ENCODE measurements around the gene INTS6. TPM values are rescaled to one million over a fixed set of nuclear protein-coding genes. Genes with fewer than 3 reads are reported as not detected.

The INTS6 gene
- total RNA-seq, 1 donor from 2014 or later: 48.8 TPM

DNA sequence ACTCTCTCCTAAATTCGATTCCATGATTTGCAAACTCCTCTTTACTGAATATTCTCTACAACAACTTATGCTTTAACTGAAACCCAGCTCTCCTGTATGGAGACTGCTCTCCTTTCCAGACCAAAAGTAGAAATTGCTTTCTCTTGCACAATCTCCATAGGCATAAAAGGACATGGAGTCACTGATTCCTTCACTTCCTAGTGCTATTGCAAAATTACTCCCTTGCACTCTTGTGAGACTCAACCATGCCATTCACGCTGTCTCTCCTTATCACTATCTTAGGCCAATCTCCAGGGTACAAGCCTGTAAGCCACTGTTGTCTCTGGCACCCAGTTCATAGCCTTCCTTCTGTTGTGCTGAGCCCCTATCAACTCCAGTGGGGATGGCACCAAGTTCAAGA, 82.7 kb downstream of the INTS6 start:
- H3K27me3 Mint-ChIP-seq: no peaks in the 10 kb centered on the region
- no peak for DNase-seq (ENCODE audit: low spot score, unreplicated experiment)
- TF ChIP-seq, protein P1, sequence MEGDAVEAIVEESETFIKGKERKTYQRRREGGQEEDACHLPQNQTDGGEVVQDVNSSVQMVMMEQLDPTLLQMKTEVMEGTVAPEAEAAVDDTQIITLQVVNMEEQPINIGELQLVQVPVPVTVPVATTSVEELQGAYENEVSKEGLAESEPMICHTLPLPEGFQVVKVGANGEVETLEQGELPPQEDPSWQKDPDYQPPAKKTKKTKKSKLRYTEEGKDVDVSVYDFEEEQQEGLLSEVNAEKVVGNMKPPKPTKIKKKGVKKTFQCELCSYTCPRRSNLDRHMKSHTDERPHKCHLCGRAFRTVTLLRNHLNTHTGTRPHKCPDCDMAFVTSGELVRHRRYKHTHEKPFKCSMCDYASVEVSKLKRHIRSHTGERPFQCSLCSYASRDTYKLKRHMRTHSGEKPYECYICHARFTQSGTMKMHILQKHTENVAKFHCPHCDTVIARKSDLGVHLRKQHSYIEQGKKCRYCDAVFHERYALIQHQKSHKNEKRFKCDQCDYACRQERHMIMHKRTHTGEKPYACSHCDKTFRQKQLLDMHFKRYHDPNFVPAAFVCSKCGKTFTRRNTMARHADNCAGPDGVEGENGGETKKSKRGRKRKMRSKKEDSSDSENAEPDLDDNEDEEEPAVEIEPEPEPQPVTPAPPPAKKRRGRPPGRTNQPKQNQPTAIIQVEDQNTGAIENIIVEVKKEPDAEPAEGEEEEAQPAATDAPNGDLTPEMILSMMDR (IDR thresholded peaks at IDR 0.05; ENCODE audit: unreplicated experiment): no peak
- H3K36me3 Mint-ChIP-seq (ENCODE audit: insufficient read depth): peaks cover 11% of the 10 kb centered on the region
- H3K4me1 Mint-ChIP-seq (ENCODE audit: low read depth): no peaks in the 10 kb centered on the region
- no peak overlapping the region for H3K27ac Mint-ChIP-seq
- H3K9me3 Mint-ChIP-seq (ENCODE audit: low read depth): no peaks in the 10 kb centered on the region
- H3K4me3 Mint-ChIP-seq (ENCODE audit: low read depth): no peak overlapping the region

DNA sequence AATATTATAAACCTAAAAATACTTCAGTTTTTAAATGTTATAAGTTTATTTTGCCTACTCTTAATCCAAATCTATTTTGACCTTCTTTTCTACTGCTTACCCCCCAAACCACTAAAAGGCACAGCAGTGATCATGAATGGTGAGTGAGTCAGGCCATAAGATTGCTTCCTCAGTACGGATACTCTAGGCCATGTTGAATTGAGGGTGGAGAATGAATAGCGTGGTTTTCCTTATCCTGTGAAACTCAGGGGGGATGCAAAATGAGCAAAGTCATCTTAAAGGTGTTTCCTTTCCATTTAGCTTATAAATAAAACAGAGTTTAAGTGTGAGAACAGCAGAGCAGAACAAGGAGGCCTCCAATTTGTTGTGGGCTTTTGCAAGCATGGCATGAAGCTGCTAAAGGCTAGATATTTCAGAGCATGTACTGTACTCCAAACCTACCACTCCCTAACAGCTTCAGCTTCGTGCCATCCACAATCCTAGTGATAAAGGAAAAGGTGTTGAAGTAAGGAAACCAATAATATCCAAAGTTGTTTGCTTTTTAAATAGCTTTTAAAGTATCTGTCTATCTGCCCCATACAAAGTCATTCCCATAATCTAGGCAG, 88.3 kb downstream of the INTS6 start:
- Mint-ChIP-seq H3K9me3 (ENCODE audit: low read depth) (no peaks in the 10 kb centered on the region), H3K36me3 (ENCODE audit: insufficient read depth) (peaks cover 11% of the 10 kb centered on the region), H3K27me3 (no peaks in the 10 kb centered on the region), H3K4me1 (ENCODE audit: low read depth) (peaks cover 5% of the 10 kb centered on the region), H3K4me3 (ENCODE audit: low read depth) (no peak overlapping the region), H3K27ac (no peak overlapping the region)
- TF ChIP-seq, protein P1 (IDR thresholded peaks at IDR 0.05; ENCODE audit: unreplicated experiment): no peak
- no peak for DNase-seq (ENCODE audit: low spot score, unreplicated experiment)

DNA sequence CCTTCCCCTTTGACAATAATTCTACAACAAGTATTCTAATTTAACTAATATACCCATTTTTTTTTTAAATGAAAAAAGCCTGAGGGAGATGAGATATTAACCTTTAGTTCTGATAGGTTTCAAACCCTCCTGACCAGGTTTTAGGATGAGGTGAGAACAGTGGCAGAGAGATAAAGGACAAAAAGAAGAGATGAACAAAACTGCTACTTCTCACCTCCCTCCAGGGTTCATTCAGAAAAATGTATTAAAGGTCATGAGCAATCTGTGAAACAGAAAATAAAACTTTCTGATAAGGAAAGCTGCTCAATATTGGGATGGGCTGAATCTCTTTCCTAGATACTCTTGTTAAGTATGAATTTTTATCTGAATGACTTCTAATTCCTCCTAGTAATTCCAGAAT, 89.2 kb downstream of the INTS6 start:
- Mint-ChIP-seq H3K4me3 (ENCODE audit: low read depth) (no peak overlapping the region), H3K4me1 (ENCODE audit: low read depth) (peaks cover 5% of the 10 kb centered on the region), H3K27ac (no peak overlapping the region)

DNA sequence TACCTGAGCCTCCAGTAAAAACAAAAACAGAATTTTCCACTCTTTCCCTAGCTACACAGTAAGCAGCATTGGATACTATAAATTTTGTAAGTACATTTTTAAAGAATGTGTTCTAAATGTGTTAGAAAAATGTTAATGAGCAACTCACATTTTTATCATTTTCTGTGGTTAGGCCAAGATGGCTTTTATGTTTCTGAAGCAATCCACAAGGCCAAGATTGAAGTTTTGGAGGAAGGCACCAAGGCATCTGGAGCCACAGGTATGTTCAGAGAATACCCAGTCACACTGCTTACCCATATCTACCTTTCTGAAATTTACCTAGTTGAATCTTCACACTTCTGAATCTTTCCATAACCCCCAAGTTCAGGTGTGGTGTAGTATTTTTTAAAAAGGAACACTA, 91.7 kb downstream of the INTS6 start:
- TF ChIP-seq, protein P1 (IDR thresholded peaks at IDR 0.05; ENCODE audit: unreplicated experiment): no peak
- Mint-ChIP-seq H3K36me3 (ENCODE audit: insufficient read depth) (peaks cover 7% of the 10 kb centered on the region), H3K4me3 (ENCODE audit: low read depth) (no peak overlapping the region), H3K27me3 (no peaks in the 10 kb centered on the region), H3K4me1 (ENCODE audit: low read depth) (peaks cover 5% of the 10 kb centered on the region), H3K9me3 (ENCODE audit: low read depth) (no peaks in the 10 kb centered on the region), H3K27ac (no peak overlapping the region)
- DNase-seq (ENCODE audit: low spot score, unreplicated experiment): no peak

More for the DNA sequence above, 89.2 kb downstream of the INTS6 start:
- H3K9me3 Mint-ChIP-seq (ENCODE audit: low read depth): no peaks in the 10 kb centered on the region
- H3K27me3 Mint-ChIP-seq: no peaks in the 10 kb centered on the region
- DNase-seq (ENCODE audit: low spot score, unreplicated experiment): no peak
- peaks cover 9% of the 10 kb centered on the region for H3K36me3 Mint-ChIP-seq (ENCODE audit: insufficient read depth)
- TF ChIP-seq, protein P1 (IDR thresholded peaks at IDR 0.05; ENCODE audit: unreplicated experiment): no peak

DNA sequence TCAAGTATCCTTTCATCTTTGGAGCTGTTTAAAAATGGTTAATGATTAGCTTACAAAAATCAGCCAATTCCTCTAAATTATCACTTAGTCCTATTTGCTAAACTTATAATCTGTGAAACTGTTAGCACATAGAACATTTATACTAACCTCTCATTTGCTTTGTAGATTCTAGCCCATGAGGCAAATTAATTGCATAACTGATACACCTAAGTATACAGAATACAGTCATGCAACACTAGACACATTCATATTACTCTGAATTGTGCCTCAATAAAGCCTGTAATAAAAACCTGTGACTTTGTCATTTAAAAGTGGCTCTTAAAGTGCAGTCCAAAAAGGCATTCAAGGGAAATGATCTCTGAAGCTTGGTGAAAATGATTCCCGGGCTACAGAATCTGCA, 92.3 kb downstream of the INTS6 start:
- Mint-ChIP-seq H3K27me3 (no peaks in the 10 kb centered on the region), H3K36me3 (ENCODE audit: insufficient read depth) (peaks cover 6% of the 10 kb centered on the region), H3K4me3 (ENCODE audit: low read depth) (no peak overlapping the region), H3K4me1 (ENCODE audit: low read depth) (peaks cover 5% of the 10 kb centered on the region), H3K27ac (no peak overlapping the region), H3K9me3 (ENCODE audit: low read depth) (no peaks in the 10 kb centered on the region)
- DNase-seq (ENCODE audit: low spot score, unreplicated experiment): no peak
- TF ChIP-seq, protein P1 (IDR thresholded peaks at IDR 0.05; ENCODE audit: unreplicated experiment): no peak
